H1 (cell line): ENCODE data around the gene ETNK1. TPM values are rescaled to one million over a fixed set of nuclear protein-coding genes. Genes with fewer than 3 reads are reported as not detected.

Experiments used
- CTCF ChIA-PET: fragments of 300-600 bp; sonication (Branson Sonifier 250); formaldehyde crosslinking; loops from one replicate; lab custom pipeline; 2021; ENCODE audit not compliant: partially characterized antibody; lab: Charles Lee
- POLR2A ChIA-PET: fragments of 300-600 bp; sonication (Branson Sonifier 250); formaldehyde crosslinking; loops from one replicate; lab custom pipeline; 2021; ENCODE audit warnings: inconsistent platforms; ENCODE audit not compliant: partially characterized antibody; lab: Charles Lee
- DNase-seq, 2 experiments: peaks; one replicate each; pipeline versions ENCODE4 v3.0.0 to v3.0.0-alpha.2; 2010 to 2022; ENCODE audit warnings: low spot score in 2 of 2, low read depth in 1 of 2, mixed read lengths in 1 of 2
- FAIRE-seq: peaks from 2 replicates; lab custom pipeline; 2011; peaks lifted over from hg19 to GRCh38; lab: Jason Lieb, UNC
- H2AFZ ChIP-seq: 2 replicates; pipeline ENCODE4 v1.8.1; 2012; ENCODE audit warnings: low read length, inconsistent platforms
- H2AK5ac ChIP-seq: 2 replicates; pipeline ENCODE4 v1.6.1; 2013; ENCODE audit warnings: low read depth, low read length
- H2BK120ac ChIP-seq: replicated peaks from 2 replicates; pipeline ENCODE3; 2013; ENCODE audit warnings: low read depth, low read length, inconsistent platforms
- H2BK12ac ChIP-seq: 2 replicates; pipeline ENCODE4 v1.6.1; 2013; ENCODE audit warnings: low read depth, low read length
- H2BK15ac ChIP-seq: 2 replicates; pipeline ENCODE4 v1.6.1; 2013; ENCODE audit warnings: low read length
- H2BK20ac ChIP-seq: 2 replicates; pipeline ENCODE4 v1.6.1; 2013; ENCODE audit warnings: low read length
- H2BK5ac ChIP-seq: 2 replicates; pipeline ENCODE4 v1.6.1; 2013; ENCODE audit warnings: low read depth, low read length
- H3K14ac ChIP-seq: 2 replicates; pipeline ENCODE4 v1.6.1; 2013; ENCODE audit warnings: inconsistent platforms; ENCODE audit not compliant: insufficient read length
- H3K18ac ChIP-seq: 2 replicates; pipeline ENCODE4 v1.6.1; 2013; ENCODE audit warnings: low read length; ENCODE audit errors: extremely low read depth
- H3K23ac ChIP-seq: 2 replicates; pipeline ENCODE4 v1.6.1; 2013; ENCODE audit warnings: inconsistent platforms; ENCODE audit not compliant: insufficient read length
- H3K23me2 ChIP-seq: 2 replicates; pipeline ENCODE4 v1.6.1; 2013; ENCODE audit warnings: low read depth, low read length
- H3K27ac ChIP-seq: 2 replicates; pipeline ENCODE4 v1.6.1; 2011; ENCODE audit warnings: low read depth, low read length, inconsistent platforms
- H3K27me3 ChIP-seq, 4 experiments: replicated peaks in 1 of 4; 1 replicate in 1 of 4; 2 replicates in 3 of 4; pipeline versions ENCODE4 v1.6.1 to v1.8.1; 2011 to 2013; ENCODE audit warnings: low read length in 3 of 4, mild to moderate bottlenecking in 3 of 4, inconsistent platforms in 2 of 4, mixed read lengths in 2 of 4, moderate library complexity in 1 of 4; ENCODE audit not compliant: control insufficient read depth in 3 of 4, insufficient read depth in 3 of 4; ENCODE audit errors: extremely low read depth in 1 of 4
- H3K36me3 ChIP-seq, 4 experiments: 2 replicates each; pipeline versions ENCODE4 v1.6.1 to v1.8.1; 2011 to 2013; ENCODE audit warnings: mild to moderate bottlenecking in 4 of 4, low read length in 3 of 4, moderate library complexity in 2 of 4, control low read depth in 1 of 4, inconsistent platforms in 1 of 4; ENCODE audit not compliant: insufficient read depth in 4 of 4, control insufficient read depth in 2 of 4
- H3K4ac ChIP-seq: replicated peaks from 2 replicates; pipeline ENCODE3; 2013; ENCODE audit warnings: low read length, low read depth, mixed read lengths, inconsistent platforms; ENCODE audit not compliant: insufficient read length
- H3K4me1 ChIP-seq, 4 experiments: replicated peaks in 1 of 4; 1 replicate in 1 of 4; 2 replicates in 3 of 4; pipeline versions ENCODE4 v1.6.1 to v1.8.1; 2011 to 2013; ENCODE audit warnings: low read length in 3 of 4, inconsistent platforms in 2 of 4, mixed read lengths in 1 of 4; ENCODE audit not compliant: insufficient read depth in 4 of 4, control insufficient read depth in 3 of 4
- H3K4me2 ChIP-seq, 2 experiments: 2 replicates each; pipeline versions ENCODE4 v1.6.1 to v1.8.1; 2011 to 2013; ENCODE audit warnings: low read depth in 2 of 2, low read length in 2 of 2, control low read depth in 1 of 2, inconsistent platforms in 1 of 2, mild to moderate bottlenecking in 1 of 2; ENCODE audit not compliant: insufficient read depth in 1 of 2
- H3K4me3 ChIP-seq, 4 experiments: fragments of 200-600, 300-600 bp in 1 of 4; sonication (generic), shearing (Covaris generic), sonication (Bioruptor Twin) in 1 of 4; 2 replicates each; pipeline versions ENCODE4 v1.5.1 to v1.8.1; 2011 to 2016; ENCODE audit warnings: low read length in 4 of 4, low read depth in 3 of 4, control low read depth in 2 of 4, inconsistent platforms in 2 of 4, mild to moderate bottlenecking in 2 of 4, mixed read lengths in 1 of 4, moderate library complexity in 1 of 4; ENCODE audit not compliant: insufficient read depth in 2 of 4; ENCODE audit errors: extremely low read depth in 1 of 4
- H3K56ac ChIP-seq: replicated peaks from 2 replicates; pipeline ENCODE3; 2013; ENCODE audit warnings: low read depth, mild to moderate bottlenecking, mixed read lengths, low read length, inconsistent platforms; ENCODE audit not compliant: insufficient read length
- H3K79me1 ChIP-seq: 2 replicates; pipeline ENCODE4 v1.6.1; 2013; ENCODE audit warnings: low read depth, low read length, control low read depth
- H3K79me2 ChIP-seq, 2 experiments: 2 replicates each; pipeline versions ENCODE4 v1.6.1 to v1.8.1; 2012 to 2013; ENCODE audit warnings: low read length in 2 of 2, mild to moderate bottlenecking in 2 of 2, inconsistent platforms in 1 of 2; ENCODE audit not compliant: insufficient read depth in 2 of 2, control insufficient read depth in 1 of 2
- H3K9ac ChIP-seq, 4 experiments: replicated peaks in 1 of 4; 1 replicate in 1 of 4; 2 replicates in 3 of 4; pipeline versions ENCODE4 v1.6.1 to v1.8.1; 2011 to 2013; ENCODE audit warnings: low read depth in 3 of 4, low read length in 3 of 4, control low read depth in 2 of 4, mild to moderate bottlenecking in 2 of 4, moderate library complexity in 2 of 4, inconsistent platforms in 1 of 4; ENCODE audit errors: extremely low read depth in 1 of 4
- H3K9me3 ChIP-seq, 2 experiments: 2 replicates each; pipeline versions ENCODE4 v1.6.1 to v1.8.1; 2012 to 2013; ENCODE audit warnings: mild to moderate bottlenecking in 2 of 2, moderate library complexity in 2 of 2, control low read depth in 1 of 2, inconsistent platforms in 1 of 2, low read depth in 1 of 2, low read length in 1 of 2, mixed read lengths in 1 of 2; ENCODE audit not compliant: insufficient read depth in 2 of 2
- H4K20me1 ChIP-seq, 2 experiments: replicated peaks in 1 of 2; 2 replicates each; pipeline versions ENCODE3 to v1.8.1; 2011 to 2013; ENCODE audit warnings: inconsistent platforms in 2 of 2, low read length in 2 of 2, mild to moderate bottlenecking in 1 of 2; ENCODE audit not compliant: insufficient read depth in 2 of 2, control insufficient read depth in 1 of 2
- H4K5ac ChIP-seq: 2 replicates; pipeline ENCODE4 v1.6.1; 2013; ENCODE audit warnings: low read length, low read depth, mixed read lengths, inconsistent platforms; ENCODE audit not compliant: insufficient read length
- H4K8ac ChIP-seq: 2 replicates; pipeline ENCODE4 v1.8.0; 2013; ENCODE audit warnings: mild to moderate bottlenecking, moderate library complexity, low read length, inconsistent platforms; ENCODE audit not compliant: insufficient read depth; ENCODE audit errors: extremely low read depth
- H4K91ac ChIP-seq: replicated peaks from 2 replicates; pipeline ENCODE3; 2013; ENCODE audit warnings: low read length, mixed read lengths, inconsistent platforms; ENCODE audit not compliant: insufficient read length
- CEBPB ChIP-seq: IDR thresholded peaks from 2 replicates; pipeline ENCODE4 v1.6.1; 2012; ENCODE audit warnings: low read depth, low read length
- EGR1 ChIP-seq: IDR thresholded peaks from 2 replicates; pipeline ENCODE4 v1.6.1; 2011; ENCODE audit warnings: low read depth, low read length, borderline replicate concordance
- EZH2 ChIP-seq: fragments of 200-600 bp; sonication (generic); IDR thresholded peaks from 2 replicates; pipeline ENCODE4 v1.7.1; 2012; ENCODE audit warnings: low read depth, mild to moderate bottlenecking, moderate library complexity, low read length, inconsistent platforms; ENCODE audit not compliant: severe bottlenecking
- HDAC6 ChIP-seq: IDR thresholded peaks from one replicate; pipeline ENCODE4 v1.7.1; 2012; ENCODE audit warnings: low read depth, mild to moderate bottlenecking, inconsistent platforms, low read length, moderate library complexity
- NRF1 ChIP-seq: IDR thresholded peaks from 2 replicates; pipeline ENCODE4 v1.6.1; 2011; ENCODE audit warnings: mild to moderate bottlenecking, low read depth, low read length, improper control_type of control experiment
- PHF8 ChIP-seq: fragments of 200-600 bp; sonication (generic); conservative IDR thresholded peaks from 2 replicates; pipeline ENCODE4 v1.7.1; 2012; ENCODE audit warnings: low read depth, mild to moderate bottlenecking, inconsistent platforms, low read length, moderate library complexity
- SP2 ChIP-seq: IDR thresholded peaks from 2 replicates; pipeline ENCODE4 v1.6.1; 2012; ENCODE audit warnings: mild to moderate bottlenecking, low read length, inconsistent platforms
- TCF12 ChIP-seq: IDR thresholded peaks from 2 replicates; pipeline ENCODE4 v1.6.1; 2011; ENCODE audit warnings: low read depth, mild to moderate bottlenecking, low read length
- TEAD4 ChIP-seq: IDR thresholded peaks from 2 replicates; pipeline ENCODE4 v1.6.1; 2012; ENCODE audit warnings: low read depth, low read length, inconsistent platforms, mixed read lengths
- ZNF274 ChIP-seq: IDR thresholded peaks from 2 replicates; pipeline ENCODE4 v1.7.0; 2012; ENCODE audit warnings: low read length, borderline replicate concordance; ENCODE audit errors: extremely low read depth
- WGBS, 2 experiments: shearing (Covaris generic) in 1 of 2; methylation state at CpG; one replicate each; pipeline versions ENCODE4 v1.1.6 to v1.1.7; 2013 to 2015; ENCODE audit warnings: low lambda C conversion rate in 2 of 2, mixed read lengths in 2 of 2, inconsistent platforms in 1 of 2, low coverage in 1 of 2, missing lambda C conversion rate in 1 of 2; ENCODE audit not compliant: insufficient replicate concordance in 2 of 2, insufficient coverage in 1 of 2, insufficient read length in 1 of 2; ENCODE audit errors: extremely low coverage in 1 of 2, missing lambda C conversion rate in 1 of 2; 5-methylcytosine and 5-hydroxymethylcytosine counted together
- polyA plus RNA-seq, 7 experiments: library from polyadenylated mRNA; depleted of rRNA in 3 of 7; stranded (reverse) in 5 of 7; unstranded in 2 of 7; fragments of >200 nt in 5 of 7; fragments of 200-250 nt in 2 of 7; gene quantifications; 1 replicate in 5 of 7; 2 replicates in 1 of 7; 4 replicates in 1 of 7; pipeline versions ENCODE4 v1.2.1 to v1.2.3, GENCODE V29; 2011 to 2013; ENCODE audit warnings: missing spikeins in 2 of 7, mixed read lengths in 2 of 7
- total RNA-seq: library from RNA; stranded (reverse); fragmentation: NEBNext Ultra II Directional; extraction: Animal tissue kit (Norgen Biotek cat#: 25700); gene quantifications from 2 replicates; pipeline ENCODE4 v1.2.1, GENCODE V29; 2021
- TF ChIP-seq, protein P1 (sequence below): IDR thresholded peaks from 2 replicates; pipeline ENCODE4 v1.6.1; 2011; ENCODE audit warnings: low read depth, mild to moderate bottlenecking, low read length; ENCODE audit not compliant: insufficient read depth
- TF ChIP-seq, protein P2 (sequence below): IDR thresholded peaks from 2 replicates; pipeline ENCODE4 v1.6.1; 2012; ENCODE audit warnings: inconsistent platforms

The ETNK1 gene
- total and polyA plus RNA-seq, 2 of the 8 experiments (the other 6 are each of a cell fraction or from before 2014, with no cell fraction given), result 11.6 to 82.7 TPM

DNA sequence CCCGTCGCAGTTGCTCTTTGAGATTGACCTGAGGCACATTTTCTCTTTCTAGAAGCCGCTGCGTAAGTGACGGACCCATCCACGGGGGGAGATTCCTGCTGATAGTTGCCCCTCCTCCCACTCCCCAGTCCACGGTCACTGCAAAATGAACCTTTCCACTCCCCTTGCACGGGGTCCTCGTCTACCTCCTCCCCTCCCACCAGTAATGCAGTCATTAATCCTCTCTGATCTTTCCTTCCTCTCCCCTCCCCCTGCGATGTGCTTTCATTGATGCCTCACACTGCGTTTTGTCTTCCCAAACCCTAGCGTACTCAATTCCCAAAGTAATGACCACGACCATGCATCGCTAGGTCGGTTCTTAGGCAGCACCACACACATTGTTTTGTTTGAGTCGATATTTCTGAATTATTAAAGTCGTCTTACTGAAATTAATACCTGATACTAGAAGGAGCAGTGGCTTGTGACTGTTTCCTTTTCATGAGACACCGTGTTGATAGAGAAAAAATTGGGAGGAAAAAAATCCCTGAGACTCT lies 857 bp downstream of the ETNK1 start:
- Histone ChIP-seq H3K56ac (peak overlapping the region; percentile 32), H2BK12ac (peak overlapping the region; percentile 1; the same call in 1 of the 2 replicates), H4K8ac (peak overlapping the region; percentile 63; the same call in 1 of the 2 replicates), H3K27ac (peak overlapping the region; percentile 96), H3K23ac (no peak overlapping the region), H3K4me1 (peaks cover 0 to 9% (median 5%) of the 10 kb centered on the region in 4 experiments; a peak in 4 of 7 replicates), H4K5ac (peak overlapping the region; percentile 45), H2AK5ac (no peak overlapping the region), H3K9me3 (no peaks in the 10 kb centered on the region), H3K36me3 (peaks cover 0 to 4% (median 0%) of the 10 kb centered on the region in 4 experiments; a peak in 1 of 8 replicates), H3K4me2 (peak overlapping the region; percentile 84 to 96), H4K91ac (no peak overlapping the region), H3K23me2 (peaks cover 5% of the 10 kb centered on the region; the same call in 1 of the 2 replicates), H2AFZ (0 out of 2 replicates have a peak overlapping the region, but pooled peaks have one; percentile 37), H3K4me3 (peak overlapping the region; percentile 65 to 88 (median 84)), H2BK20ac (no peak overlapping the region), H3K14ac (no peak overlapping the region), H3K9ac (peak overlapping the region; percentile 90 to 96 (median 92)), H3K18ac (peak overlapping the region; percentile 60), H3K79me2 (peaks cover 14 to 56% of the 10 kb centered on the region in 2 experiments), H3K4ac (no peak overlapping the region), H2BK5ac (peak overlapping the region; percentile 60; the same call in 1 of the 2 replicates), H3K79me1 (no peaks in the 10 kb centered on the region), H2BK120ac (no peak overlapping the region), H2BK15ac (no peak overlapping the region), H3K27me3 (no peaks in the 10 kb centered on the region), H4K20me1 (peaks cover 1 to 3% of the 10 kb centered on the region in 2 experiments)
- 2% methylated on average over 18 of the region's 18 CpGs; no CpG with 5 or more reads in 1 of the 2 experiments for WGBS, 2 experiments
- DNase-seq (peak in 1 of 2 experiments; percentile 70), FAIRE-seq (no peak)
- POLR2A ChIA-PET, result interaction anchor here (0.9 to 1.8 kb wide), 3 partner anchors 10 to 83 kb away, joined by 3 to 8 read pairs (median 5); no protein-coding TSS in a partner anchor
- CTCF ChIA-PET, result no interaction called here
- TF ChIP-seq PHF8 (no peak), CEBPB (no peak), ZNF274 (no peak), TCF12 (no peak), EZH2 (no peak), EGR1 (no peak), TEAD4 (no peak), NRF1 (no peak), HDAC6 (no peak), SP2 (no peak)
- TF ChIP-seq, protein P1, sequence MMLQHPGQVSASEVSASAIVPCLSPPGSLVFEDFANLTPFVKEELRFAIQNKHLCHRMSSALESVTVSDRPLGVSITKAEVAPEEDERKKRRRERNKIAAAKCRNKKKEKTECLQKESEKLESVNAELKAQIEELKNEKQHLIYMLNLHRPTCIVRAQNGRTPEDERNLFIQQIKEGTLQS, result no peak
- TF ChIP-seq, protein P2, sequence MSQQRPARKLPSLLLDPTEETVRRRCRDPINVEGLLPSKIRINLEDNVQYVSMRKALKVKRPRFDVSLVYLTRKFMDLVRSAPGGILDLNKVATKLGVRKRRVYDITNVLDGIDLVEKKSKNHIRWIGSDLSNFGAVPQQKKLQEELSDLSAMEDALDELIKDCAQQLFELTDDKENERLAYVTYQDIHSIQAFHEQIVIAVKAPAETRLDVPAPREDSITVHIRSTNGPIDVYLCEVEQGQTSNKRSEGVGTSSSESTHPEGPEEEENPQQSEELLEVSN, result no peak
